Lung (tissue), 12 donors: Measurements from ENCODE around the gene TTLL9. TPM values are rescaled to one million over a fixed set of nuclear protein-coding genes. Genes with fewer than 3 reads are reported as not detected.

ENCODE experiments used
- ATAC-seq: fragments of 200-7000 bp; cut with Tn5 transposase; one replicate; pipeline ENCODE4 v1.9.1; 2020; ENCODE audit warnings: moderate number of reproducible peaks; ENCODE audit not compliant: insufficient read depth, low FRiP score
- DNase-seq, 3 donors: peaks; one replicate each; pipeline ENCODE4 v3.0.0-alpha.2; 2013 to 2017
- H3K27ac ChIP-seq, 2 donors: one replicate each; pipeline ENCODE4 v1.5.1; 2013; ENCODE audit warnings: mild to moderate bottlenecking in 2 of 2, moderate library complexity in 2 of 2, control low read depth in 1 of 2, inconsistent platforms in 1 of 2, low read depth in 1 of 2, low read length in 1 of 2
- H3K27me3 ChIP-seq, 3 donors: one replicate each; pipeline ENCODE4 v1.5.1; 2013; ENCODE audit warnings: low read length in 2 of 3; ENCODE audit not compliant: control insufficient read depth in 3 of 3, insufficient read depth in 3 of 3
- H3K36me3 ChIP-seq, 4 donors: one replicate each; pipeline ENCODE4 v1.5.1; 2013; ENCODE audit warnings: low read length in 4 of 4, mild to moderate bottlenecking in 1 of 4, moderate library complexity in 1 of 4; ENCODE audit not compliant: control insufficient read depth in 4 of 4, insufficient read depth in 4 of 4
- H3K4me1 ChIP-seq, 5 donors: one replicate each; pipeline ENCODE4 v1.5.1; 2013; ENCODE audit warnings: low read length in 5 of 5, mild to moderate bottlenecking in 2 of 5, moderate library complexity in 1 of 5; ENCODE audit not compliant: control insufficient read depth in 5 of 5, insufficient read depth in 5 of 5
- H3K4me3 ChIP-seq: one replicate; pipeline ENCODE4 v1.5.1; 2013; ENCODE audit warnings: mild to moderate bottlenecking, control low read depth, moderate library complexity
- H3K9ac ChIP-seq, 2 donors: one replicate each; pipeline ENCODE4 v1.5.1; 2013; ENCODE audit warnings: low read length in 2 of 2, control low read depth in 1 of 2; ENCODE audit not compliant: insufficient read depth in 1 of 2
- H3K9me3 ChIP-seq, 4 donors: one replicate each; pipeline ENCODE4 v1.5.1; 2013; ENCODE audit warnings: low read length in 3 of 4, mild to moderate bottlenecking in 1 of 4, moderate library complexity in 1 of 4; ENCODE audit not compliant: control insufficient read depth in 4 of 4, insufficient read depth in 3 of 4
- CTCF ChIP-seq: IDR thresholded peaks from 2 replicates; pipeline ENCODE4 v1.5.1; 2012; ENCODE audit warnings: mild to moderate bottlenecking; ENCODE audit errors: control extremely low read depth, extremely low read depth
- WGBS, 2 donors: extraction: QIAGEN DNeasy Blood & Tissue Kit; methylation state at CpG; one replicate each; pipeline ENCODE4 v1.1.7; 2013; 5-methylcytosine and 5-hydroxymethylcytosine counted together
- polyA plus RNA-seq, 2 donors: library from polyadenylated mRNA; stranded (reverse); fragments of 200-250 nt; gene quantifications; one replicate each; pipeline ENCODE4 v1.2.1, GENCODE V29; 2013
- total RNA-seq, 2 donors: library from RNA; depleted of rRNA in 1 of 2; stranded (reverse); fragments of >200 nt in 1 of 2; gene quantifications; one replicate each; pipeline ENCODE4 v1.2.1, GENCODE V29; 2014 to 2021
- donor health status: control.
- donor health status: control.
- donor health status: Bipolar disorder and iron deficiency.
- donor health status: healthy.
- donor health status: DM: yes; HTN: yes; CAD: no.

Gene TTLL9
- total and polyA plus RNA-seq, 4 donors = 1.9 to 8.9 (median 4.8) TPM

GRCh38 chr20:31871618-31871954 is 1.2 kb downstream of the TTLL9 start:
- TF ChIP-seq CTCF = no peak
- ATAC-seq (no peak), DNase-seq (no peak)
- H3K9me3 ChIP-seq = no peaks in the 10 kb centered on the region
- H3K36me3 ChIP-seq = peaks cover 0 to 2% (median 0%) of the 10 kb centered on the region in 4 donors
- no peak overlapping the region for H3K4me3 ChIP-seq
- peaks cover 0 to 18% (median 5%) of the 10 kb centered on the region in 5 donors for H3K4me1 ChIP-seq
- peak overlapping the region in 1 of 2 donors; percentile 87 for H3K9ac ChIP-seq
- no peak overlapping the region for H3K27ac ChIP-seq
- WGBS, 2 donors = 90 to 96% methylated on average over 1 of the region's 1 CpG
- H3K27me3 ChIP-seq = no peaks in the 10 kb centered on the region

GRCh38 chr20:31872406-31872805 is 2.0 kb downstream of the TTLL9 start:
- no peaks in the 10 kb centered on the region for H3K27me3 ChIP-seq
- DNase-seq (no peak), ATAC-seq (no peak)
- no peak overlapping the region for H3K27ac ChIP-seq
- H3K4me3 ChIP-seq = no peak overlapping the region
- no peak for TF ChIP-seq CTCF
- peaks cover 0 to 18% (median 5%) of the 10 kb centered on the region in 5 donors for H3K4me1 ChIP-seq
- no peaks in the 10 kb centered on the region for H3K9me3 ChIP-seq
- WGBS, 2 donors = 66 to 86% methylated on average over 6 of the region's 6 CpGs
- H3K9ac ChIP-seq = no peak overlapping the region
- no peaks in the 10 kb centered on the region for H3K36me3 ChIP-seq

GRCh38 chr20:31875671-31876070 is 5.2 kb downstream of the TTLL9 start:
- DNase-seq (no peak), ATAC-seq (no peak)
- Histone ChIP-seq H3K36me3 (no peaks in the 10 kb centered on the region), H3K9me3 (no peaks in the 10 kb centered on the region), H3K27ac (no peak overlapping the region), H3K9ac (no peak overlapping the region), H3K4me1 (peaks cover 0 to 8% (median 5%) of the 10 kb centered on the region in 5 donors), H3K4me3 (no peak overlapping the region), H3K27me3 (no peaks in the 10 kb centered on the region)
- 24 to 61% methylated on average over 2 of the region's 2 CpGs for WGBS, 2 donors
- no peak for TF ChIP-seq CTCF

- Histone ChIP-seq H3K9me3 (no peaks in the 10 kb centered on the region), H3K9ac (no peak overlapping the region), H3K27me3 (no peaks in the 10 kb centered on the region), H3K36me3 (no peaks in the 10 kb centered on the region), H3K27ac (no peak overlapping the region), H3K4me1 (peaks cover 0 to 3% (median 0%) of the 10 kb centered on the region in 5 donors), H3K4me3 (no peak overlapping the region)
- no peak for TF ChIP-seq CTCF
- DNase-seq (no peak), ATAC-seq (no peak)
Measured at GRCh38 chr20:31877684-31878083, 7.2 kb downstream of the TTLL9 start.
